GM12878 (cell line): ENCODE measurements around the gene CETP. TPM values are rescaled to one million over a fixed set of nuclear protein-coding genes. Genes with fewer than 3 reads are reported as not detected.
A peak's percentile ranks its signal among the peaks of the same experiment; 100 is the strongest.

ENCODE experiments used
- ATAC-seq: fragments of 200-7000 bp; cut with Tn5 transposase; 3 replicates; pipeline ENCODE4 v1.9.1; 2020; ENCODE audit warnings: mild to moderate bottlenecking, moderate library complexity
- BruUV-seq: library from RNA; stranded (reverse); fragments of 400-500 nt; replicated peaks from 2 replicates; lab custom pipeline; 2021; lab: Mats Ljungman, UMichigan
- CTCF ChIA-PET: fragments of 300-600 bp; sonication (Branson Sonifier 250); formaldehyde crosslinking; extraction: SDS; loops from one replicate; lab custom pipeline; 2021; ENCODE audit warnings: inconsistent platforms; lab: Yijun Ruan, JAX
- POLR2A ChIA-PET: fragments of 350-600 bp; formaldehyde crosslinking; extraction: SDS; loops from one replicate; lab custom pipeline; 2021; ENCODE audit warnings: inconsistent platforms; lab: Charles Lee
- RAD21 ChIA-PET: fragments of 300-600 bp; sonication (Branson Sonifier 250); formaldehyde crosslinking; loops from one replicate; lab custom pipeline; 2023; ENCODE audit warnings: antibody characterized with exemption; ENCODE audit not compliant: unreplicated experiment; lab: Charles Lee
- SMC1A ChIA-PET: fragments of 300-600 bp; sonication (Branson Sonifier 250); formaldehyde crosslinking; loops from one replicate; lab custom pipeline; 2023; ENCODE audit not compliant: unreplicated experiment, uncharacterized antibody; lab: Charles Lee
- DNase-seq: peaks from one replicate; pipeline ENCODE4 v3.0.0-alpha.2; 2011; ENCODE audit warnings: low read depth, low spot score
- FAIRE-seq: peaks from 3 replicates; lab custom pipeline; 2011; peaks lifted over from hg19 to GRCh38; lab: Jason Lieb, UNC
- H2AFZ ChIP-seq: 2 replicates; pipeline ENCODE4 v1.6.0; 2011; ENCODE audit warnings: low read depth, low read length, control low read depth; ENCODE audit not compliant: control insufficient read depth
- H3K27ac ChIP-seq: 2 replicates; pipeline ENCODE4 v1.5.1; 2011; ENCODE audit warnings: control low read depth; ENCODE audit not compliant: control insufficient read depth, insufficient read depth
- H3K27me3 ChIP-seq, 2 experiments: replicated peaks in 1 of 2; 2 replicates each; pipeline versions ENCODE4 v1.6.0 to v1.6.1; 2011; ENCODE audit warnings: low read length in 1 of 2; ENCODE audit not compliant: control insufficient read depth in 2 of 2, insufficient read depth in 2 of 2
- H3K36me3 ChIP-seq, 2 experiments: 2 replicates each; pipeline ENCODE4 v1.5.1; 2011; ENCODE audit warnings: low read length in 1 of 2; ENCODE audit not compliant: control insufficient read depth in 2 of 2, insufficient read depth in 2 of 2
- H3K4me1 ChIP-seq: 2 replicates; pipeline ENCODE4 v1.6.1; 2011; ENCODE audit warnings: mild to moderate bottlenecking, low read length, moderate library complexity, mixed read lengths; ENCODE audit not compliant: control insufficient read depth, insufficient read depth
- H3K4me2 ChIP-seq: 2 replicates; pipeline ENCODE4 v1.6.0; 2011; ENCODE audit warnings: control low read depth; ENCODE audit not compliant: control insufficient read depth, insufficient read depth
- H3K4me3 ChIP-seq: fragments of 200-600 bp; sonication (generic); 2 replicates; pipeline ENCODE4 v1.5.1; 2016
- H3K79me2 ChIP-seq: 2 replicates; pipeline ENCODE4 v1.6.0; 2011; ENCODE audit warnings: low read length; ENCODE audit not compliant: control insufficient read depth, insufficient read depth
- H3K9ac ChIP-seq: 2 replicates; pipeline ENCODE4 v1.8.0; 2011; ENCODE audit warnings: low read length, control low read depth, mixed read lengths; ENCODE audit not compliant: control insufficient read depth, insufficient read depth
- H3K9me3 ChIP-seq: replicated peaks from 3 replicates; pipeline ENCODE4 v1.5.1; 2011; ENCODE audit warnings: mild to moderate bottlenecking, low read length; ENCODE audit not compliant: control insufficient read depth, insufficient read depth
- H4K20me1 ChIP-seq: 2 replicates; pipeline ENCODE4 v1.6.0; 2011; ENCODE audit not compliant: control insufficient read depth, insufficient read depth
- E2F8 ChIP-seq: fragments of 450-650 bp; IDR thresholded peaks from 2 replicates; pipeline ENCODE4 v1.6.1; 2018; ENCODE audit warnings: mild to moderate bottlenecking, low read depth, moderate library complexity; ENCODE audit not compliant: partially characterized antibody
- EED ChIP-seq: sonication (generic); IDR thresholded peaks from 2 replicates; pipeline ENCODE4 v1.6.1; 2016; ENCODE audit warnings: antibody characterized with exemption, low read depth
- FOXK2 ChIP-seq: fragments of 450-650 bp; IDR thresholded peaks from 2 replicates; pipeline ENCODE4 v1.6.1; 2017; ENCODE audit warnings: mild to moderate bottlenecking, moderate library complexity
- HDAC6 ChIP-seq: fragments of 200-600 bp; sonication (generic); IDR thresholded peaks from one replicate; pipeline ENCODE4 v1.8.0; 2017; ENCODE audit warnings: antibody characterized with exemption; ENCODE audit not compliant: unreplicated experiment
- KDM1A ChIP-seq: fragments of 200-600 bp; sonication (generic); IDR thresholded peaks from 2 replicates; pipeline ENCODE4 v1.6.1; 2016; ENCODE audit warnings: borderline replicate concordance
- MEF2A ChIP-seq: IDR thresholded peaks from 2 replicates; pipeline ENCODE4 v1.6.1; 2011; ENCODE audit warnings: low read depth, mild to moderate bottlenecking, low read length, moderate library complexity; ENCODE audit not compliant: insufficient read depth
- MTA3 ChIP-seq: IDR thresholded peaks from 2 replicates; pipeline ENCODE4 v1.6.1; 2012; ENCODE audit warnings: low read length, inconsistent platforms, borderline replicate concordance
- NFXL1 ChIP-seq: fragments of 450-650 bp; IDR thresholded peaks from 2 replicates; pipeline ENCODE4 v1.6.1; 2017; ENCODE audit warnings: antibody characterized with exemption, mild to moderate bottlenecking, borderline replicate concordance
- PML ChIP-seq: IDR thresholded peaks from 2 replicates; pipeline ENCODE4 v1.6.1; 2012; ENCODE audit warnings: low read length, inconsistent platforms
- PRDM15 ChIP-seq: fragments of 450-650 bp; formaldehyde crosslinking; IDR thresholded peaks from 2 replicates; pipeline ENCODE4 v1.4.0; 2020; ENCODE audit warnings: mild to moderate bottlenecking, moderate library complexity
- SRF ChIP-seq, 2 experiments: IDR thresholded peaks; 2 replicates each; pipeline ENCODE4 v1.6.1; 2011; ENCODE audit warnings: low read depth in 2 of 2, low read length in 2 of 2, mild to moderate bottlenecking in 1 of 2, moderate library complexity in 1 of 2
- STAT3 ChIP-seq: IDR thresholded peaks from 2 replicates; pipeline ENCODE4 v1.6.1; 2011; ENCODE audit warnings: low read depth, low read length, improper control_type of control experiment
- ZBED1 ChIP-seq: IDR thresholded peaks from 2 replicates; pipeline ENCODE4 v1.6.1; 2016; ENCODE audit warnings: borderline replicate concordance
- ZNF207 ChIP-seq: fragments of 450-650 bp; IDR thresholded peaks from 2 replicates; pipeline ENCODE4 v1.6.1; 2014; ENCODE audit warnings: antibody characterized with exemption, mild to moderate bottlenecking, borderline replicate concordance
- WGBS: methylation state at CpG from one replicate; pipeline ENCODE4 v1.1.6; 2016; ENCODE audit warnings: low lambda C conversion rate; ENCODE audit not compliant: insufficient replicate concordance, insufficient coverage; ENCODE audit errors: missing lambda C conversion rate; 5-methylcytosine and 5-hydroxymethylcytosine counted together
- in situ Hi-C: fragments of 300-500 bp; cut with MboI; formaldehyde crosslinking; loops from 9 replicates; pipeline ENCODE4 v1.14.3; 2018; ENCODE audit warnings: mixed read lengths
- intact Hi-C: fragments of 100-400 bp; cut with micrococcal nuclease; formaldehyde crosslinking; loops from one replicate; pipeline ENCODE4 v1.14.2; 2022; ENCODE audit not compliant: unreplicated experiment
- polyA plus RNA-seq, 11 experiments: library from polyadenylated mRNA; depleted of rRNA in 4 of 11; unstranded in 6 of 11; stranded (reverse) in 5 of 11; fragments of >200 nt; fragmentation: Nextera tagmentation in 4 of 11; fragmentation: Illumina TruSeq in 1 of 11; extraction: Ambion mirVana in 4 of 11; extraction: Trizol in 1 of 11; gene quantifications; 1 replicate in 1 of 11; 2 replicates in 10 of 11; pipeline versions ENCODE4 v1.2.1 to v1.2.3, GENCODE V29; 2011 to 2016; ENCODE audit warnings: inconsistent platforms in 2 of 11, missing spikeins in 2 of 11, low read depth in 1 of 11
- total RNA-seq, 4 experiments: library from RNA; depleted of rRNA in 3 of 4; stranded (reverse); fragments of >200 nt in 3 of 4; fragmentation: Illumina TruSeq in 1 of 4; extraction: Trizol in 1 of 4; gene quantifications; 2 replicates each; pipeline versions ENCODE4 v1.2.1 to v1.2.3, GENCODE V29; 2013 to 2021
- TF ChIP-seq, protein P1 (sequence below): IDR thresholded peaks from 2 replicates; pipeline ENCODE4 v1.6.1; 2011; ENCODE audit warnings: low read depth, low read length, improper control_type of control experiment, borderline replicate concordance

The CETP gene
- total and polyA plus RNA-seq, 10 of the 15 experiments (the other 5 are each of a cell fraction or from before 2014, with no cell fraction given), result 1.2 to 6.4 (median 2.1) TPM

DNA sequence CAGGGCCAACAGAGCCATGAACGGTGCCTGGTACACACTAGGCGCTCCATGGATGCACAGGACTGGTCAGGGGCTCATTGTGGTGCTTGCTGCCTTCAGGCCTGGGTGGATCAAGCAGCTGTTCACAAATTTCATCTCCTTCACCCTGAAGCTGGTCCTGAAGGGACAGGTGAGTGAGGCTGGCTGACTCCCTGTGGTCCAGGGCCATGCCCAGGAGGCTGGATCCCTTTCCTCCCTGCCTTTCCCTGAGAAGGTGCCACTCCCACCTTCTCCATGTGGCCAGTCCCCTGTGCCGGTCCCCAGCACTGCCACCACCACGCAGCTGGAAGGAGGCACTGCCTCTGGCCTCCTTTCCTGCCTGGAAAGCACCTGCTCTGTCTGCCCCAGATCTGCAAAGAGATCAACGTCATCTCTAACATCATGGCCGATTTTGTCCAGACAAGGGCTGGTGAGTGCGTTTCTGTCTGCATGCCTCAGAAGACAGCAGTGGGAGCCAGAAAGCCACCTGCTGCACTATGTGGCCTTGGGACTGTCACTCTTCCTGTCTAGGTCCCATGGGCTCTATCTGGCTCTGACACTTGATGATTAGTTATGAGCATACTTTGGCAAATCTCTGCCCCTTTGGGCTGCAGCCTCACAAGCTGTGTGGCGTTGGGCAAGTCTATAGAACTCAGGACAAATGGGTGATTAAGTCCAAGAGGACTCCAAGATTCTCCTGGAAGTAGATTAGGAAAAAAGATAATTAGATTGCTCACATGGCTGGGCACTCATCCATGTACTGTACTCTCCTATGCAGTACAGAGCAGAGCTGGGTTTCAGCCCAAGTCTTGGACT lies 9.4 kb downstream of the CETP start:
- TSS peak; percentile 84 for BruUV-seq
- no peaks in the 10 kb centered on the region for H3K9me3 ChIP-seq
- H3K4me2 ChIP-seq, result peak overlapping the region; percentile 50
- no peak overlapping the region for H3K9ac ChIP-seq
- peak overlapping the region; percentile 27; the same call in 1 of the 2 replicates for H3K27ac ChIP-seq
- FAIRE-seq, result peak; percentile 64
- 16% methylated on average over 8 of the region's 8 CpGs for WGBS
- no peaks in the 10 kb centered on the region for H3K27me3 ChIP-seq
- DNase-seq, result peak; percentile 80
- SMC1A ChIA-PET, result interaction anchor here (0.7 to 31.6 kb wide), 17 partner anchors 6 to 181 kb away, joined by 3 to 604 read pairs (median 4); partner anchors contain the start of genes CETP and NLRC5
- peak; percentile 85 for ATAC-seq
- RAD21 ChIA-PET, result interaction anchor here (0.9 to 22.4 kb wide), 10 partner anchors 11 to 103 kb away, joined by 3 to 473 read pairs (median 6); partner anchors contain the start of gene NLRC5
- H3K36me3 ChIP-seq, result no peaks in the 10 kb centered on the region
- H3K4me3 ChIP-seq, result no peak overlapping the region
- peak overlapping the region; percentile 63 for H2AFZ ChIP-seq
- peaks cover 46% of the 10 kb centered on the region for H3K4me1 ChIP-seq
- H3K79me2 ChIP-seq, result no peaks in the 10 kb centered on the region
- H4K20me1 ChIP-seq, result no peaks in the 10 kb centered on the region
- intact Hi-C loops, result loop anchor here (1.0 to 5.0 kb wide), 3 partner anchors 10 to 216 kb away; partner anchors contain the start of genes NLRC5, PSME3IP1 and RSPRY1
- POLR2A ChIA-PET, result interaction anchor here (0.5 to 17.6 kb wide), 17 partner anchors 12 to 112 kb away, joined by 3 to 343 read pairs (median 4); partner anchors contain the start of gene NLRC5
- in situ Hi-C loops, result loop anchor here (5.0 kb wide), 1 partner anchor 71 kb away; no protein-coding TSS in a partner anchor
- CTCF ChIA-PET, result interaction anchor here (0.8 to 19.4 kb wide), 17 partner anchors 4 to 196 kb away, joined by 3 to 420 read pairs (median 6); partner anchors contain the start of genes CETP and NLRC5
- no peak for TF ChIP-seq HDAC6
- no peak for TF ChIP-seq STAT3
- no peak for TF ChIP-seq FOXK2
- no peak for TF ChIP-seq ZNF207
- no peak for TF ChIP-seq PML
- no peak for TF ChIP-seq KDM1A
- TF ChIP-seq MTA3, result no peak
- TF ChIP-seq, protein P1, sequence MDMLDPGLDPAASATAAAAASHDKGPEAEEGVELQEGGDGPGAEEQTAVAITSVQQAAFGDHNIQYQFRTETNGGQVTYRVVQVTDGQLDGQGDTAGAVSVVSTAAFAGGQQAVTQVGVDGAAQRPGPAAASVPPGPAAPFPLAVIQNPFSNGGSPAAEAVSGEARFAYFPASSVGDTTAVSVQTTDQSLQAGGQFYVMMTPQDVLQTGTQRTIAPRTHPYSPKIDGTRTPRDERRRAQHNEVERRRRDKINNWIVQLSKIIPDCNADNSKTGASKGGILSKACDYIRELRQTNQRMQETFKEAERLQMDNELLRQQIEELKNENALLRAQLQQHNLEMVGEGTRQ, result no peak; the same call in 1 of the 2 replicates
- TF ChIP-seq E2F8, result no peak
- TF ChIP-seq NFXL1, result no peak
- TF ChIP-seq EED, result peak; percentile 91
- 0 out of 2 replicates have a peak, but pooled peaks have one; percentile 8 for TF ChIP-seq MEF2A
- TF ChIP-seq SRF (IDR thresholded peaks at IDR 0.05; ENCODE audit: low read depth in 2 of 2, low read length in 2 of 2), result no peak
- no peak for TF ChIP-seq ZBED1
- TF ChIP-seq PRDM15 (CRISPR knock-in tag), result no peak
